GM10266 (cell line): ENCODE measurements around the gene SLCO3A1.
"Not testable (repeated sequence)": the region's sequence is repeated elsewhere in the genome, so short reads cannot be mapped to it uniquely, and the experiment has no call there.

Experiments
- DNase-seq: peaks from one replicate; pipeline ENCODE4 v3.0.0; 2012; ENCODE audit errors: extremely low spot score
- CTCF ChIP-seq: IDR thresholded peaks from 2 replicates; pipeline ENCODE4 v1.5.1; 2012; ENCODE audit warnings: mild to moderate bottlenecking, low read depth; ENCODE audit not compliant: control insufficient read depth, insufficient read depth; ENCODE audit errors: missing control alignments

SLCO3A1 gene

GRCh38 chr15:92061511-92062195 is 208.1 kb downstream of the SLCO3A1 start:
- no peak for TF ChIP-seq CTCF
- DNase-seq: no peak

GRCh38 chr15:92062505-92062904 is 209.0 kb downstream of the SLCO3A1 start:
- no peak for TF ChIP-seq CTCF
- no peak for DNase-seq

GRCh38 chr15:92068121-92068520 is 214.6 kb downstream of the SLCO3A1 start:
- TF ChIP-seq CTCF: no peak
- DNase-seq: no peak

- no peak for TF ChIP-seq CTCF
- DNase-seq: peak; percentile 14
These were observed 216.1 kb downstream of the SLCO3A1 start for GRCh38 chr15:92069308-92070250.

- not testable (repeated sequence) for DNase-seq
These were observed 216.7 kb downstream of the SLCO3A1 start for GRCh38 chr15:92070251-92070650.

- TF ChIP-seq CTCF: no peak
- no peak for DNase-seq
These were observed 217.6 kb downstream of the SLCO3A1 start for GRCh38 chr15:92071045-92071634.

GRCh38 chr15:92073044-92073785 is 219.7 kb downstream of the SLCO3A1 start:
- no peak for DNase-seq
- TF ChIP-seq CTCF: no peak
